Loucy (cell line): Measurements from ENCODE around the gene RNF152.

Experiments used
- EZH2phosphoT487 ChIP-seq: fragments of 200-600 bp; IDR thresholded peaks from 2 replicates; pipeline ENCODE4 v1.6.1; 2018; ENCODE audit warnings: antibody characterized with exemption, mild to moderate bottlenecking, moderate library complexity, borderline replicate concordance
- TF ChIP-seq, protein P1 (sequence below): fragments of 200-600 bp; sonication (generic); conservative IDR thresholded peaks from 2 replicates; pipeline ENCODE4 v1.5.1; 2014; ENCODE audit warnings: mild to moderate bottlenecking, antibody characterized with exemption, low read length

DNA sequence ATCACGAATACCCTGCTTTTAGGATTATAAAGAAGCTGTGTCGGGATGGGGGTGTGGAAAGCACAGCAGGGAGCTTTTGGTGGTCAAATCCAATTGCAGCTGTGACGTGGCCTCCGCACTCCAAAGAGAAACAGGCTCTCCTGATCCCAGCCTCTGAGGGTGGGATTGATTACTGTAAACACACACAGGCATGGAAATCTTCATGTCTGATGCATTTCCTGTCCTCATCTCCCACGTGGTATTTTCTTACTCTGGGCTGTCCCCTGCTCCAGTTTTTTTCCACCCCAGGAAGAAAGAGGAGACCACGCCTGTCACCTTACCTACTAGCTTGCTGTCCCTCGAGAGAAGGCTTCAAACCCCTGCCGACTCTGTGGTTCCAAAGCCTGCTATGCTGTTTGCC is 22.7 kb downstream of the RNF152 start:
- TF ChIP-seq, protein P1, sequence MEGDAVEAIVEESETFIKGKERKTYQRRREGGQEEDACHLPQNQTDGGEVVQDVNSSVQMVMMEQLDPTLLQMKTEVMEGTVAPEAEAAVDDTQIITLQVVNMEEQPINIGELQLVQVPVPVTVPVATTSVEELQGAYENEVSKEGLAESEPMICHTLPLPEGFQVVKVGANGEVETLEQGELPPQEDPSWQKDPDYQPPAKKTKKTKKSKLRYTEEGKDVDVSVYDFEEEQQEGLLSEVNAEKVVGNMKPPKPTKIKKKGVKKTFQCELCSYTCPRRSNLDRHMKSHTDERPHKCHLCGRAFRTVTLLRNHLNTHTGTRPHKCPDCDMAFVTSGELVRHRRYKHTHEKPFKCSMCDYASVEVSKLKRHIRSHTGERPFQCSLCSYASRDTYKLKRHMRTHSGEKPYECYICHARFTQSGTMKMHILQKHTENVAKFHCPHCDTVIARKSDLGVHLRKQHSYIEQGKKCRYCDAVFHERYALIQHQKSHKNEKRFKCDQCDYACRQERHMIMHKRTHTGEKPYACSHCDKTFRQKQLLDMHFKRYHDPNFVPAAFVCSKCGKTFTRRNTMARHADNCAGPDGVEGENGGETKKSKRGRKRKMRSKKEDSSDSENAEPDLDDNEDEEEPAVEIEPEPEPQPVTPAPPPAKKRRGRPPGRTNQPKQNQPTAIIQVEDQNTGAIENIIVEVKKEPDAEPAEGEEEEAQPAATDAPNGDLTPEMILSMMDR = no peak
- TF ChIP-seq EZH2phosphoT487 = no peak
